Astrocyte (in vitro differentiated cells and primary cell): ENCODE measurements around the gene GPHN. TPM values are rescaled to one million over a fixed set of nuclear protein-coding genes. Genes with fewer than 3 reads are reported as not detected.
"Not testable (repeated sequence)": the region's sequence is repeated elsewhere in the genome, so short reads cannot be mapped to it uniquely, and the experiment has no call there.

Experiments
- DNase-seq: peaks from one replicate; pipeline ENCODE4 v3.0.0-alpha.2; 2010; ENCODE audit warnings: low read depth
- FAIRE-seq: peaks from 2 replicates; lab custom pipeline; 2011; peaks lifted over from hg19 to GRCh38; lab: Jason Lieb, UNC
- H2AFZ ChIP-seq: 2 replicates; pipeline ENCODE4 v1.6.0; 2012; ENCODE audit warnings: low read depth, low read length, inconsistent platforms
- H3K27ac ChIP-seq: 2 replicates; pipeline ENCODE4 v1.5.1; 2011; ENCODE audit warnings: low read depth, low read length, inconsistent platforms
- H3K27me3 ChIP-seq: 2 replicates; pipeline ENCODE4 v1.6.0; 2011; ENCODE audit warnings: low read length, inconsistent platforms; ENCODE audit not compliant: insufficient read depth
- H3K36me3 ChIP-seq: 2 replicates; pipeline ENCODE4 v1.5.1; 2011; ENCODE audit warnings: low read length, inconsistent platforms; ENCODE audit not compliant: insufficient read depth
- H3K4me1 ChIP-seq: 2 replicates; pipeline ENCODE4 v1.5.1; 2011; ENCODE audit warnings: low read length, inconsistent platforms; ENCODE audit not compliant: insufficient read depth
- H3K4me2 ChIP-seq: 2 replicates; pipeline ENCODE4 v1.6.0; 2012; ENCODE audit warnings: low read length, inconsistent platforms
- H3K4me3 ChIP-seq: 2 replicates; pipeline ENCODE4 v1.5.1; 2011; ENCODE audit warnings: low read depth, mild to moderate bottlenecking, low read length, inconsistent platforms; ENCODE audit not compliant: insufficient read depth
- H3K79me2 ChIP-seq: 2 replicates; pipeline ENCODE4 v1.6.0; 2012; ENCODE audit warnings: mild to moderate bottlenecking, low read length, inconsistent platforms; ENCODE audit not compliant: insufficient read depth
- H3K9ac ChIP-seq: 2 replicates; pipeline ENCODE4 v1.6.0; 2012; ENCODE audit warnings: mild to moderate bottlenecking, low read length, inconsistent platforms
- H3K9me3 ChIP-seq: 2 replicates; pipeline ENCODE4 v1.5.1; 2012; ENCODE audit warnings: low read depth, mild to moderate bottlenecking, low read length, inconsistent platforms; ENCODE audit not compliant: insufficient read depth
- H4K20me1 ChIP-seq: 2 replicates; pipeline ENCODE4 v1.6.0; 2012; ENCODE audit warnings: low read length, inconsistent platforms; ENCODE audit not compliant: insufficient read depth
- H3K27ac Mint-ChIP-seq: one replicate; pipeline ENCODE4 v1.8.0; 2021; ENCODE audit warnings: mild to moderate bottlenecking, mixed read lengths; ENCODE audit not compliant: unreplicated experiment
- H3K27me3 Mint-ChIP-seq: one replicate; pipeline ENCODE4 v1.8.0; 2021; ENCODE audit warnings: low read depth, mixed read lengths; ENCODE audit not compliant: unreplicated experiment
- H3K36me3 Mint-ChIP-seq: one replicate; pipeline ENCODE4 v1.8.0; 2021; ENCODE audit warnings: low read depth, mixed read lengths; ENCODE audit not compliant: unreplicated experiment
- H3K4me1 Mint-ChIP-seq: one replicate; pipeline ENCODE4 v1.8.0; 2021; ENCODE audit warnings: low read depth, mixed read lengths; ENCODE audit not compliant: unreplicated experiment
- H3K4me3 Mint-ChIP-seq: one replicate; pipeline ENCODE4 v1.8.0; 2021; ENCODE audit warnings: mild to moderate bottlenecking, moderate library complexity, mixed read lengths; ENCODE audit not compliant: unreplicated experiment
- H3K9me3 Mint-ChIP-seq: one replicate; pipeline ENCODE4 v1.8.0; 2021; ENCODE audit warnings: mild to moderate bottlenecking, mixed read lengths; ENCODE audit not compliant: unreplicated experiment
- CTCF ChIP-seq: IDR thresholded peaks from 2 replicates; pipeline ENCODE4 v1.5.1; 2011; ENCODE audit warnings: low read depth, mild to moderate bottlenecking, inconsistent platforms, low read length, moderate library complexity; ENCODE audit not compliant: insufficient read depth
- EZH2 ChIP-seq: IDR thresholded peaks from 2 replicates; pipeline ENCODE4 v1.6.1; 2012; ENCODE audit warnings: mild to moderate bottlenecking, low read length, inconsistent platforms; ENCODE audit not compliant: insufficient read depth
- total RNA-seq: library from RNA; stranded (reverse); gene quantifications from 2 replicates; pipeline ENCODE4 v1.2.1, GENCODE V29; 2021

The GPHN gene
- total RNA-seq, 1 donor from 2014 or later: 6.9 TPM

GRCh38 chr14:66540038-66540437 is 32.1 kb downstream of the GPHN start:
- Histone ChIP-seq H3K9ac (no peak overlapping the region), H3K4me2 (no peak overlapping the region), H3K36me3 (no peaks in the 10 kb centered on the region), H3K27ac (no peak overlapping the region), H3K79me2 (peaks cover 3% of the 10 kb centered on the region), H4K20me1 (peaks cover 18% of the 10 kb centered on the region), H2AFZ (no peak overlapping the region), H3K9me3 (no peaks in the 10 kb centered on the region), H3K4me1 (no peaks in the 10 kb centered on the region), H3K27me3 (no peaks in the 10 kb centered on the region), H3K4me3 (no peak overlapping the region)
- no peaks in the 10 kb centered on the region for H3K27me3 Mint-ChIP-seq
- FAIRE-seq: no peak
- no peak for DNase-seq
- no peak overlapping the region for H3K27ac Mint-ChIP-seq
- no peaks in the 10 kb centered on the region for H3K36me3 Mint-ChIP-seq
- no peaks in the 10 kb centered on the region for H3K4me1 Mint-ChIP-seq
- H3K9me3 Mint-ChIP-seq: peaks cover 1% of the 10 kb centered on the region
- TF ChIP-seq EZH2: no peak
- no peak for TF ChIP-seq CTCF
- H3K4me3 Mint-ChIP-seq: no peak overlapping the region

GRCh38 chr14:66541627-66542026 is 33.7 kb downstream of the GPHN start:
- FAIRE-seq: no peak
- Histone ChIP-seq H3K9ac (no peak overlapping the region), H3K4me2 (no peak overlapping the region), H3K36me3 (no peaks in the 10 kb centered on the region), H3K4me3 (no peak overlapping the region), H3K9me3 (no peaks in the 10 kb centered on the region), H3K4me1 (no peaks in the 10 kb centered on the region), H3K79me2 (peaks cover 3% of the 10 kb centered on the region), H3K27ac (no peak overlapping the region), H4K20me1 (peaks cover 18% of the 10 kb centered on the region), H2AFZ (no peak overlapping the region), H3K27me3 (no peaks in the 10 kb centered on the region)
- H3K27me3 Mint-ChIP-seq: no peaks in the 10 kb centered on the region
- no peaks in the 10 kb centered on the region for H3K4me1 Mint-ChIP-seq
- DNase-seq: no peak
- TF ChIP-seq EZH2: no peak
- TF ChIP-seq CTCF: no peak
- peaks cover 1% of the 10 kb centered on the region for H3K9me3 Mint-ChIP-seq
- H3K4me3 Mint-ChIP-seq: no peak overlapping the region
- H3K36me3 Mint-ChIP-seq: no peaks in the 10 kb centered on the region
- no peak overlapping the region for H3K27ac Mint-ChIP-seq

GRCh38 chr14:66543996-66544395 is 36.0 kb downstream of the GPHN start:
- Mint-ChIP-seq H3K27me3 (no peaks in the 10 kb centered on the region), H3K9me3 (peaks cover 4% of the 10 kb centered on the region), H3K27ac (no peak overlapping the region), H3K4me1 (no peaks in the 10 kb centered on the region), H3K36me3 (no peaks in the 10 kb centered on the region), H3K4me3 (no peak overlapping the region)
- FAIRE-seq: no peak
- Histone ChIP-seq H3K4me1 (no peaks in the 10 kb centered on the region), H2AFZ (no peak overlapping the region), H3K79me2 (no peaks in the 10 kb centered on the region), H3K9me3 (no peaks in the 10 kb centered on the region), H3K27ac (no peak overlapping the region), H3K9ac (no peak overlapping the region), H3K36me3 (no peaks in the 10 kb centered on the region), H3K4me2 (no peak overlapping the region), H3K27me3 (no peaks in the 10 kb centered on the region), H3K4me3 (no peak overlapping the region), H4K20me1 (peaks cover 13% of the 10 kb centered on the region)
- no peak for DNase-seq
- TF ChIP-seq EZH2 (no peak), CTCF (no peak)

GRCh38 chr14:66545191-66545590 is 37.2 kb downstream of the GPHN start:
- H3K4me1 ChIP-seq, H2AFZ ChIP-seq, H3K9me3 Mint-ChIP-seq, H3K9me3 ChIP-seq, H3K4me2 ChIP-seq, H3K9ac ChIP-seq, DNase-seq, H3K27me3 Mint-ChIP-seq, H3K27ac Mint-ChIP-seq, H3K4me3 ChIP-seq, H3K4me1 Mint-ChIP-seq, H3K79me2 ChIP-seq, FAIRE-seq, H3K27me3 ChIP-seq, H3K36me3 Mint-ChIP-seq, H3K4me3 Mint-ChIP-seq, H3K27ac ChIP-seq, H3K36me3 ChIP-seq: not testable (repeated sequence)
- peaks cover 10% of the 10 kb centered on the region for H4K20me1 ChIP-seq
